Astrocyte of the cerebellum (primary cell): ENCODE results near the gene RNF208.
A peak's percentile ranks its signal among the peaks of the same experiment; 100 is the strongest.
"Not testable (repeated sequence)": the region's sequence is repeated elsewhere in the genome, so short reads cannot be mapped to it uniquely, and the experiment has no call there.

Source experiments
- DNase-seq: peaks from one replicate; pipeline ENCODE4 v3.0.0-alpha.2; 2011; ENCODE audit warnings: low read depth
- H3K4me3 ChIP-seq: 2 replicates; pipeline ENCODE4 v1.5.1; 2011; ENCODE audit warnings: mild to moderate bottlenecking, low read depth, low read length, moderate library complexity
- in situ Hi-C: cut with HindIII; loops from 2 replicates; pipeline ENCODE4 v1.10.0; 2017; ENCODE audit warnings: low sequenced_read_pairs
- TF ChIP-seq, protein P1 (sequence below): IDR thresholded peaks from 2 replicates; pipeline ENCODE4 v1.5.1; 2012; ENCODE audit warnings: low read length, low read depth, moderate library complexity, mild to moderate bottlenecking; ENCODE audit errors: missing control alignments

Gene RNF208

DNA sequence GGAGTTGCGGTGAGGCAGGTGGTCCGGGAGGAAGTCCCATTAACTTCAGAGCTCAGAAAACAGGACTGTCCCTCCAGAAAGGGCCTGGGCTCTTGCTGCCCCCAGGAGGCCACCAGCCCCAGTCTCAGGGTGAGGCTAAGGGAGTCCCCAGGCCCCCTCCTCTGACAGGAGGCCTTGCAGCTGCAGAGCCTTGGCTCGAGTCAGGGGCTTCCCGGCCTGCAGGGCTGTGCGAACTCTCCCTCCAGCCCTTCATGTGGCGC lies 25.8 kb upstream of the RNF208 start:
- in situ Hi-C loops, result no loop called here
- no peak overlapping the region for H3K4me3 ChIP-seq
- DNase-seq, result no peak
- TF ChIP-seq, protein P1, sequence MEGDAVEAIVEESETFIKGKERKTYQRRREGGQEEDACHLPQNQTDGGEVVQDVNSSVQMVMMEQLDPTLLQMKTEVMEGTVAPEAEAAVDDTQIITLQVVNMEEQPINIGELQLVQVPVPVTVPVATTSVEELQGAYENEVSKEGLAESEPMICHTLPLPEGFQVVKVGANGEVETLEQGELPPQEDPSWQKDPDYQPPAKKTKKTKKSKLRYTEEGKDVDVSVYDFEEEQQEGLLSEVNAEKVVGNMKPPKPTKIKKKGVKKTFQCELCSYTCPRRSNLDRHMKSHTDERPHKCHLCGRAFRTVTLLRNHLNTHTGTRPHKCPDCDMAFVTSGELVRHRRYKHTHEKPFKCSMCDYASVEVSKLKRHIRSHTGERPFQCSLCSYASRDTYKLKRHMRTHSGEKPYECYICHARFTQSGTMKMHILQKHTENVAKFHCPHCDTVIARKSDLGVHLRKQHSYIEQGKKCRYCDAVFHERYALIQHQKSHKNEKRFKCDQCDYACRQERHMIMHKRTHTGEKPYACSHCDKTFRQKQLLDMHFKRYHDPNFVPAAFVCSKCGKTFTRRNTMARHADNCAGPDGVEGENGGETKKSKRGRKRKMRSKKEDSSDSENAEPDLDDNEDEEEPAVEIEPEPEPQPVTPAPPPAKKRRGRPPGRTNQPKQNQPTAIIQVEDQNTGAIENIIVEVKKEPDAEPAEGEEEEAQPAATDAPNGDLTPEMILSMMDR, result no peak

DNA sequence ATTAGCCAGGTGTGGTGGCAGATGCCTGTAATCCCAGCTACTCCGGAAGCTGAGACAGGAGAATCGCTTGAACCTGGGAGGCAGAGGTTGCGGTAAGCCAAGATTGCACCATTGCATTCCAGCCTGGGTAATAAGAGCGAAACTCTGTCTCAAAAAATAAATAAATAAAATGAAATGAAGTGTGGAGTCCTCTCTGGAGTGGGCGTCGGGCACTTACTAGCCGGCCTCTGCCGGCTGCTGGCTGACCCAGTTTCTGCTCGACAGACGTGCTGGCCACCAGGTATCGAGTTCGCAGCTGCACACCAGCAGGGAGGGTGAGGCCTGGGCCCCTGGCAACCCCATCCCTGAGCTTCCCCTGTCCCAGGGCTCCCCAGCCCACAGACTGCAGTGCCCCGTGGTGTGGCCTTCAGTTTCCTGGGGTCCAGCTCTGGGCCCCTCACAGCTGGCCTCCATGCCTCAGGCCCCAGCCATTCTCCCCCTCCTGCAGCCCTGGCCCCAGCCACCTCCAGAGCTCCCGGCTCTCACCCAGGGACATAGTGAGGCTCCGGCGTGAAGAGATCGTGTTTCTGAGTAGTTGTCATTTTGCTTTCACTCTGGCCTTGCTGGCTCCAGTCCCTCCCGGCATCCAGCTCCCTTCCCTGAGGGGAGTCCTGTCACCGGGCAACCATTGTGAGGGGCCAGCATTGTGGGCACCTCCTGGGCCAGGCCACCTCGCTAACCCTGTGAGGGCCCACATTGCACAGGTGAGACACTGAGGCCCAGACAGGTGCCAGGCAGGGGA lies 25.3 kb upstream of the RNF208 start:
- in situ Hi-C loops, result no loop called here
- H3K4me3 ChIP-seq, result no peak overlapping the region
- TF ChIP-seq, protein P1, result no peak
- DNase-seq, result no peak

DNA sequence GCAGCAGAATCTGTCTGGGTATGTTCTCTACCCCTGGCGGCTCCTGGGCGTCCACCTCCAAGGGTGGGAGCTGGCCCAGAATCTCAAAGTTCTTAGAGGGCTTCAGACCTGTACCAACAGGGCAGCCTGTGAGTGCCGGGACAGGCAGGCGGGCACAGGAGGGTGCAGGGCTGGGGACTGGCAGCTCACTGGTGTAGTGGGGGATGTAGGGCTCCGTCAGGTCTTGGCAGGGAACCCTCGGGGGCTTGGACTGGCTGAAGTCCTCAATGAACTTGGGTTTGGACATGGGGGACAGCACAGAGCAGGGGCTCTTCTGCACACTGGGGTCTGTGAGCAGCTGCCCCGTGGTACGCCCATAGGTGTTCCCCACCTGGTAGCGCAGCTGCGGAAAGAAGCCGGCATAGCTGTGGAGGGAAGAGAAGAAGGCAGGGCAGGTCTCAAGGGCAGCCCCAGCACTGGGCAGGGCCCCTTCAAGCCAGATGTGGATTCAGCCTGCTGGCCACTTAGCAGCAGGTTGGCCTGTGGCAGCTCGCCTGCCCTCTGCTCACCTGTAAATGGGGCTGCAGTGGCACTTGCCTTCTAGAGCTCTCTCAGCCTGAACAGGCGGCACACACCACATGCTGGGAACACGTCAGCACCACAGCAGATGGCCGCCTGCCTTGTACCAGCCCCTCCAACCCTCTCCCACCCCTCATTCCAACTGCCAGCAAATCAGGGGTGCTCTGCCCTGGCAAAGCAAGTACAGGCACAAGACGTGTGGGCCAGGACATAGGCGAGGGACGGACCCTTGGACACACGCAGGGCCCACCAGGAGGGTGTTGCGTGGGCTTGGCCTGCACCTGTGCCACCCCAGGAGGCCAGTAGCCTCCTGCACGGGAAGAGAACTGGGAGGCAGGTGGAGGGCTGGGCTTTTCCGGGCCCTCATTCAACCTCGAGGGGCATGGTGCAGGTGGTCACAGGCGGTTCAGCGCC lies 23.7 kb upstream of the RNF208 start:
- H3K4me3 ChIP-seq, result no peak overlapping the region
- in situ Hi-C loops, result no loop called here
- TF ChIP-seq, protein P1, result no peak
- DNase-seq, result no peak

DNA sequence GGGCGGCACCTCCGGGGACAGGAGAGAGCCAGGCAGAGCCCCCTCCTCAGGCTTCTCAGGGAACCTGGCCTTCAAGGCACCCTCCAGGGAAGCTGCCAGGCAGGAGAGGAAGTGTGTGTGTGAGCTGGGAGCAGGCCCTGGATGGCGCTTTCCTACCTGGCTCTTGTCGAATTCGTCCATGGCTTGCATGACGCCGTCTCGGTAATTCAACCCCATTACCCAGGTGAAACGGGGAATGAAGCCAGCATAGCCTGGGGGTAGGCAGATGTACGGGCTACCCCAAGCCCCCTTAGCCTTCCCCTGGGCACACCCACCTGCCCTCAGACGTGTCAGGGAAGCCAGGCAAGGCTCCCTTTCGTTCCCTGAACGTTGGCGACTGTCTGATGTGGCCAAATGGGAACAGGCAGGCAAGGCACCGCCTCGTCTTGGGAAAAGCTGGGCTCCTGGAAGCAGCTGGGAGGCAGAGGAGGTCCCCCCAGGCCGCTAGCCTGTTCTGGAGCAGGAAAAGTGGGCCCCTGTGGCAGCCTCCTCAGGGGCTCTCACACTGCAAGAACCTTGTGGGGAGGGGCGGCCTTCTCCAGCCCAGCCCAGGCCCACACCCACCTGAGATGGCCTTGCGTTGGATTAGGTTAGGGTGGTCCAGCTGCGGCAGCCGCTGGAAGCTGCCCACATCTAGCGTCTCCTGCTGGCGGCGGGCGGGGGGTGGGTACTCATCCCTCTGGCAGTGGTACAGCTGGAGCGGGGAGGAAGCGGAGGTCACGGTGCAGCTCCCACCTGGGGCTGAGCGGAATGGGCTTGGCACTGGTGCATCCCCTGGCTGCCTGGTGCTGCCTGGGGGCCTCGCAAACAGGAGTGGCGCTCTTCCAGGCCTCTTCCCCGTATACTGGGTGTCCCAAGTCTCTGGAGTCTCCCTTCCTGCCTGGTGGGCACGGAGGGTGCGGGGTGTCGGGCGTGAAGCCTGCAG lies 22.7 kb upstream of the RNF208 start:
- in situ Hi-C loops, result no loop called here
- DNase-seq, result no peak
- TF ChIP-seq, protein P1, result no peak
- H3K4me3 ChIP-seq, result no peak overlapping the region

DNA sequence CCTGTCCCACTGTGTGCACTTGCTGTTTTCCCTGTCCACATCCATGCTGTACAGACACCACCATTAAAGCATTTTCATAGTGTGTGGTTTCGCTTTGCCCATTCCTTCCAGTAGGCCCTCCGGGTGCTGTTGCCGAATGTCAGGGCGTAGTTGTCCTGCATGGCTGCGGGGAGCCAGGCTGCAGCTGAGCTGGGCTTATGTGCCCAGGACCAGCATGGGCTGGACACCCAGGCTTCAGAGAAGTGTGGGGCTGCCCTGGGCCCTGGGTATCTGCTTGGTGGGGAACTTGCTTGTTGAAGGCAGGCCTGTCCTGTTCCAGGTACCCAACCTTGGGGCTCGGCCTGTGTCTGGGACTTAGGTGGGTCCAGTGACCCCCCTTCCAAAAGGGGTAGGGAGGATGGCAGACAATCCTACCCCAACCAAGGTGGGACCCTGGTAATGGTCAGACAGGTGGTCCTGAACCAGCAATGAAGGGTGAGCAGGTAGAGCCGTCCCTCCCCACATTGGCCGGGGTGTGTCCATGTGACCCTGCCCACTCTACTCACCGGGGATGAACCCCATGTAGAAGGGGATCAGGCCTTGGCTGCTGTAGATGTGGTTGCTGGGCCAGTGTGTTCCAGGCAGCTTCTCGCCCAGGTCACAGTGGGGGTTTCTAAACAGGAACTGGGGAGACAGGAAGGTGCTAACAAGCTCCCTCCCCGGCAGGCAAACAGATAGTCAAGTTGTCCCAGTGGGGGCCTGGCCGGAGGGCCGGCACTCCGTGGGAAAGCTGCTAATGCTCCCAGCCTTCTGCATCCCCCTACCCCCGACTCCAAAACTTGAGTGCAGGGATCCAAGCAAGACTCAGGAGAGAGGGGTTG lies 21.8 kb upstream of the RNF208 start:
- no peak for DNase-seq

DNA sequence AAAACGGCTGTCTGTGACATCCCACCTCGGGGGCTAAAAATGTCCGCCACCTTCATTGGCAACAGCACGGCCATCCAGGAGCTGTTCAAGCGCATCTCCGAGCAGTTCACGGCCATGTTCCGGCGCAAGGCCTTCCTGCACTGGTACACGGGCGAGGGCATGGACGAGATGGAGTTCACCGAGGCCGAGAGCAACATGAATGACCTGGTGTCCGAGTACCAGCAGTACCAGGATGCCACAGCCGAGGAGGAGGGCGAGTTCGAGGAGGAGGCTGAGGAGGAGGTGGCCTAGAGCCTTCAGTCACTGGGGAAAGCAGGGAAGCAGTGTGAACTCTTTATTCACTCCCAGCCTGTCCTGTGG lies 21.2 kb upstream of the RNF208 start:
- in situ Hi-C loops, DNase-seq: not testable (repeated sequence)
- peak overlapping the region; percentile 86 for H3K4me3 ChIP-seq

More for the DNA sequence above, 21.8 kb upstream of the RNF208 start:
- no peak overlapping the region for H3K4me3 ChIP-seq
- TF ChIP-seq, protein P1, result no peak
- in situ Hi-C loops, result no loop called here
